Limb (tissue), 2 donors: Measurements from ENCODE around the gene KRTAP1-1.
"Not testable (repeated sequence)": the region's sequence is repeated elsewhere in the genome, so short reads cannot be mapped to it uniquely, and the experiment has no call there.

Source experiments
- DNase-seq, 2 donors: peaks; one replicate each; pipeline ENCODE4 v3.0.0-alpha.2; 2016; ENCODE audit errors: extremely low spot score in 2 of 2

The KRTAP1-1 gene

DNA sequence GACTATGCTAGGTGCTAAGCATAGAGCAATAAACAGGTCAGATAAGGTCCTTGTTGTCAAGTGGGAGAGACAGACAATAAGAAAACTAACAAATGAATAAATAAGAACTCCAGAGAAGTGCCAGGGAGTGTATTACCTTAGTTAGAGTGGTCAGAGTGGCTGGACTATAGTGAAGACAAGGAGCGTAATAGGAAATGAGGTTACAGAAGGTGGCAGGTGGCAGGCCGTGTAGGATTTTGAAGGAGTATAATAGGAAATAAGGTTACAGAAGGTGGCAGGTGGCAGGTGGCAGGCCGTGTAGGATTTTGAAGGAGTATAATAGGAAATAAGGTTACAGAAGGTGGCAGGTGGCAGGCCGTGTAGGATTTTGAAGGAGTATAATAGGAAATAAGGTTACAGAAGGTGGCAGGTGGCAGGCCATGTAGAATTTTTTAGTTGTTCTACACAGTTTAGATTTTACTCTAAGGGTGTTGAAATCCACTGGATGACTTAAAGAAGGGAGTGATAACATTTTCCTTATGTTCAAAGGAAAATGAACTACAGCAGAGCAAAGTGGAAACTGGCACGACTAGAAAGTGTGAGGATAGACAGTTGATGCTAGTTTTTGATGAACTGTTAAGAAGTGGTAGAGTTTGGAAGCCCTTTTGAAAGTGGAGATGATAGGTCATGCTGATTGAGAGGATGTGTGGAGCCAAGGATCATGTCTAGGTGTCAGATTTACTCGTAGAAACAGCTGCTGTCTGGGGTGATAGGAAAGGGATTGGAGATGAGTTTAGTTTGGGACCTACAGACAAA, 28.7 kb downstream of the KRTAP1-1 start:
- DNase-seq, result no peak

GRCh38 chr17:41010441-41010840, 30.8 kb downstream of the KRTAP1-1 start:
- DNase-seq, result no peak

GRCh38 chr17:41009936-41010335, 31.3 kb downstream of the KRTAP1-1 start:
- no peak for DNase-seq

- no peak for DNase-seq
Measured at GRCh38 chr17:41009301-41009760, 31.9 kb downstream of the KRTAP1-1 start.

- no peak for DNase-seq
Measured at GRCh38 chr17:41008811-41009210, 32.4 kb downstream of the KRTAP1-1 start, which contains the start of gene KRTAP3-1. KRTAP3-1 (minus strand) TSS chr17:41009128; CDS start chr17:41009074, 54 bp downstream.

- no peak for DNase-seq
Measured at GRCh38 chr17:41004397-41004796, 36.9 kb downstream of the KRTAP1-1 start.

DNA sequence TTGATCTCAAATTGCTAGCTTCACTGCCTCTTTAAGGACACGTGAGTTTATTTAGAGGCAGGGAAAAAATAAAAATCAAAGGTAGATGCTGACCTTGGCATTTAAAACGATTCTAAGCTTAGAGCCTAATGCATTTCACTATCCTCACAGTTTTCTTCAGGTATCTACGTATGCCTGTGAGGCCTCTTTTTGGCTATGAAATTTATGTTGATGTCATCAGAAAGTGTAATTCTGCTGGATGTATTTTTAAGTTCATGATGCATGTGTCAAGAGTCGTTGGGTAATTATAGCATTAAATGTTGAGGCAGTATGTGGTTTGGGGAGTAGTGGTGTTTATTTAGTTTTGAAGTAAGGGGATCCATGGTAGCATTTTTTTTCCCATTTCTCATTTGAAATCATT, 37.3 kb downstream of the KRTAP1-1 start:
- no peak for DNase-seq

- DNase-seq, result no peak
Measured at GRCh38 chr17:41002814-41003213, 38.4 kb downstream of the KRTAP1-1 start.

- DNase-seq, result no peak
Measured at GRCh38 chr17:41001795-41002194, 39.5 kb downstream of the KRTAP1-1 start.

DNA sequence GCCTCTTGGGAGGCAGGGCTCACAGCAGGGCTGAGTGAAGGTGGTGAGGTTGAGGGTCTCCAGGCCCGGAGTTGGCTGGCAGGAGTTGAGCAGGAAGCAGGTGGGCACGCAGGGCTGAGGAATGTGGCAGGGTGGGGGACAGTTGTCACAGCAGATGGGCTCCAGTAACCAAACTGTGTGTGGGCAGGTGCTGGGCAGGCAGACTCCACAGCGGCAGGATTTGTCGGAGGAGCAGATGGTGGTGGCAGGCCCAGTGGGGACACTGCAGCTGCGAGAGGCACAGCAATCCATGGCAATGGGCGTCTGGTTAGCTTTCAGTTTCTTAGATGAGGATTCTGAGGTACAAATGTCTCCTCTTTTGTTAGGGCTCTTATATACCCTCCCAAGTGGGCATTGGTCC, 41.7 kb downstream of the KRTAP1-1 start, which contains the start of gene KRTAP3-2:
KRTAP3-2 (minus strand) TSS at position 344 of the 400 bp plus-strand sequence; CDS start at position 291, 53 bp downstream.
- not testable (repeated sequence) for DNase-seq

DNA sequence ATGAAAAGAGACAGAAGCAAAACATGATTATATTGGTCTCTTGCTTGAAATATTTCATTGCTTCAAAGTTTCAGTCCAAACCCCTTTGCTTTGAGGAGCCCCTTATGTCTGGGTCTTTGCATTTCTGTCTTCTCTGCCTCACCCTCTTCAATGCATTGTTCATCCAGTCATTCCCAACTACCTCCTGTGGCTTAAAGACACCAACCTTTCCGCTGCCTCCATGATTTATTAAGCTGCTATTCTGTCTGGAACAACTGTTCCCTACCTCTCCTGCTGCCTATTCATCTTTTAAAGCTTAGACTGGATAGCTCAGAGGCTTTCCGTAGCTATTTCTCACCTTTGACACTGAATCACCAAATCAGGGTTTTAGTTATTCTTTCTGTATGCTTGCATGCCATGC, 43.9 kb downstream of the KRTAP1-1 start:
- no peak for DNase-seq

DNA sequence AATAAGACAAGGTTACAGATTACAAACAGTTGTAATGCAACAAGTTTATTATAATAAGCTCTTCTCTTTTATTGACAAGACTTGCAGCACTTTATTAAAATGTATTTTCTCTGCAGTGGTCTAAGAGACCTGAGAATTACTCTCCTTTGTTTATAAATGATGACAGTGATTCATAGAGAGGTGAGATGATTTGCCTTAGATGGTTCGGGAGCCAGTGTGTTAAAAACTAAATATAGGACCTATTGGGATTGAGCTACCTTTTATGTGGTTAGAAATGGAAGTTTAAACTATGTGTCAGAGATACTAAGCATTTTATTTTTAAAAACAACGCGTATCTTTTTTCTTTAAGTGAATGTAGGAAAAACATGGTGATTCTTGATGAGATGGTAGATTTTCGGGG, 44.4 kb downstream of the KRTAP1-1 start:
- DNase-seq, result no peak

DNA sequence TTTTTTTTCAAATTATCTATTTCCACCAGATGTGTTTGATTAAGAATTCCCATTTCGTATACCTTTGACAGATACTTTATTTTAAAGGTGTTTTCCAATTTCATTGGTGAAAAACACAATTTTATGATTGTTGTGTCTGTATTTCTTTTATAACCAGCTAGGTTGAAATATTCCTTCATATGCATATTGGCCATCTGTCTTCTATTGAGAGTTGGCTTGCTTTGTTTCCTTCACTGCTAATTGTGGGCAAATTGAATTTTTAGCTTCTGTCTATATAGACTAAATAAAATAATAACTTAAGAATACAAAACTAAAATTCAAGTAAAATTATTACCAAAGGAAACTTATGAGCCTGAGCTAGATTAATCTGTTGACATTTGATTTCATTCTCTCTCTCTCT, 46.1 kb downstream of the KRTAP1-1 start:
- DNase-seq, result no peak

- DNase-seq, result no peak
Measured at GRCh38 chr17:40993839-40994238, 47.4 kb downstream of the KRTAP1-1 start, which contains the start of gene KRTAP3-3. KRTAP3-3 (minus strand) TSS chr17:40994164; CDS start chr17:40994097, 67 bp downstream.

GRCh38 chr17:40993084-40993483, 48.2 kb downstream of the KRTAP1-1 start:
- no peak for DNase-seq

DNA sequence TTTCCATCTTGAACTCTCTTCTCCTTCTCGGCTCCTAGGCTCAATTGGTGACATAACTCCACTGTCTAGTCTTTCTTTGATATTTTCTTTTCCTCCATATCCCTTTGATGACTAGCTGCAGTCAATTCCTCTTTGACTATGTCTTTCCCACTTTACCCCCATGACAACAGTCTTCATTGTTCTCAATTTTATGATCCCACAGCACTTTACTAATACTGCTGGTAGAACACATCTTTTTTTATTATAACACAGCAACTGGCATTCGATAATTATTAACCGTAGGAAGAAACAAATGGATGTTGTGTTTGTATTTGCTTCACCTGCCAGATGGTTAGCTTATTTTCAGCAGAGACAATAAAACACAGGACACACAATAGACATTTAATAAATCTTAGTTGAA, 48.6 kb downstream of the KRTAP1-1 start:
- DNase-seq, result no peak
